HG02870 (cell line): ENCODE data around the gene STIP1.

Experiments used
- ATAC-seq: cut with Tn5 transposase; IDR thresholded peaks from one replicate; pipeline ENCODE4 v1.9.1; 2021; ENCODE audit warnings: mild to moderate bottlenecking, moderate library complexity; ENCODE audit not compliant: unreplicated experiment

Gene STIP1

DNA sequence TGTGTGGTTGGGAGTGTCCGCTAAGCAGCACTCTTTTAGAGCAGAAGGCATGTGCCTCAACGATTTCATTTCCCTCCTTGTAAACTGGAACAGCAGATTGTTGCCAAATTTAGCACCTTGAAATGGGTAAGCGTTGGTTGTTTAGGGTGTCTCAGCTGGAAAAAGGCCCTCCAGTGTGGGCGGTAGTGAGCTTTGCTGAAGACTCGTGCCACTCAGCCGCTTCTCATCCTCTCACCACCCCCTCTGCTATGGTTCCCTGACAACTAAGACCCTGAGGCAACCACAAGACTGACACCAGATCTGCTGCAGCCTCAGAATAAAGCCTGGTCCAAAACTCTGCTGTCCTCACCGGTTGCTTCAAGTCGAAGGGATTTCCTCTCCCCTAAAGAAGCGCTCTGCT lies 10.7 kb downstream of the STIP1 start:
- ATAC-seq, result no peak

DNA sequence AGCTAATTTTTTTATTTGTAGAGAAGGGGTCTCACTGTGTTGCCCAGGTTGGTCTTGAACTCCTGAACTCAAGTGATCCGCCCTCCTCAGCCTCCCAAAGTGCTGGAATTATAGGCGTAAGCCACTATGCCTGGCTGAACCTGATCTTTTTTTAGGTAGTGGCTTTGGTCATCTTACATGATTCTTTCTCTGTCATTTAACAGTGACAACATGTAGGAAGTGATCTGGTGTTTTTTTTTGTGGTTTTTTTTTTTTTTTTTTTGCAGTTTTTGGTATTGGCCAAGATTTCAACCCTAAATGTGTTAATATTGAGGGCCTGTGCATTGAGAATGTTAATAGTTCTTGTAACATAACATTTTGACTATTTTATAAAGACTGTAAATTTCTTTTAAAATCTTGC lies 12.5 kb downstream of the STIP1 start:
- ATAC-seq, result no peak

DNA sequence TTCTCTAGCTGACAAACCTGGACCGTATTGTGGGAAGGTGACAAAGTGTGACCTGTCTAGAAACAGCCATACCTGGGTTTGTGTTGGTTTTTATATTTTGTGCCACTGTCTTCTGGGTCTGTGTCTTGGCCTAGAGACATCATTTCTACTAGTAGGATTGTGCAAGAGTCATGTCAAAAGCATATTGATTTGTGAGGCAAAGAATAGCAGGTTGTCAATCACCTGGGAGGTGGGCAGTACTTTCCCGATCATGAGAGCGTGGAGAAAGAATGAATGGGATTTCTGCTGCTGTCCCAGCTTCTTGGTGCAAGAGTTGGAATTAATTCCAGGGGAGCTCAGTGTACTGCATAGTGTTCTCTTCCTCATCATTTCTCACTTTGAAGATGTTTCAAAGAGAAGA lies 15.6 kb downstream of the STIP1 start:
- ATAC-seq, result no peak

DNA sequence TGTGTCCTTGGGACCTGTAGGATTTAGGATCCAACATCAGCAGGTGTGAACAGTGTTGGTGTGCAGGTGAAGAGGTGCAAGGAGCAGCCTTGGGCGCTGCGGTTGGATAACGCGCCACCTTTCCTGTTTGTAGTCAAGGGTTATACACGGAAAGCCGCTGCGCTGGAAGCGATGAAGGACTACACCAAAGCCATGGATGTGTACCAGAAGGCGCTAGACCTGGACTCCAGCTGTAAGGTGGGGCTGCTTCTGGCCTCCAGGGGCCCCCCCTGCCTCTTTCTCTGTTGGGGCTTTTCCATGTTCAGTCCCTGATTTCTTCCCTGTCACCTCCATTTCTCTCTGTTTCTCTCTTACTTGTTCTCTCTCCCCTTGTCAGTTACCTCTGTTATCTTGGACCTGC lies 17.0 kb downstream of the STIP1 start:
- no peak for ATAC-seq

DNA sequence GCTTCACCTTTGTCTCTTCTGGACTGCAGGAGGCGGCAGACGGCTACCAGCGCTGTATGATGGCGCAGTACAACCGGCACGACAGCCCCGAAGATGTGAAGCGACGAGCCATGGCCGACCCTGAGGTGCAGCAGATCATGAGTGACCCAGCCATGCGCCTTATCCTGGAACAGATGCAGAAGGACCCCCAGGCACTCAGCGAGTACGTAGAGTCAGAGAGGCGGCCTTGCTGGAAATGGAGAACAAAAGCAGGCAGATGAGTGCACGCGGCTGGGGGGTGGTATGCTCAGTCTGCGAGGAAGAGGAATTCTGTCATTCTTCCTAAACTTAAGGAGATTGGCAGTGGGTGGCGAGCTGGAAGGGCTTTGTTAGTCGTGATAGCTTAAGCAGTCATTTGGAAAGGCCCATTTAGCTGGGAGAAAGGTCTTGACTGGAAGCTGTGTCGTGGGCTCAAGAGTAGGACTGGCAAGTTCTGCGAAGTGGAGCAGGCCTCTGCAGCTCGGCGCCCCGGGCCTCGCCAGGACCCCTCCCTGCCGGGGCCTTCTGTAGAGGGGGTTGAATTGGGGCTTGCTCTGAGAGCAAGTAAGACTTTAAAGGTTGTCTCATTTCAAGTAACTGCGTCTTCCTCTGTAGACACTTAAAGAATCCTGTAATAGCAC lies 17.6 kb downstream of the STIP1 start:
- ATAC-seq, result no peak

DNA sequence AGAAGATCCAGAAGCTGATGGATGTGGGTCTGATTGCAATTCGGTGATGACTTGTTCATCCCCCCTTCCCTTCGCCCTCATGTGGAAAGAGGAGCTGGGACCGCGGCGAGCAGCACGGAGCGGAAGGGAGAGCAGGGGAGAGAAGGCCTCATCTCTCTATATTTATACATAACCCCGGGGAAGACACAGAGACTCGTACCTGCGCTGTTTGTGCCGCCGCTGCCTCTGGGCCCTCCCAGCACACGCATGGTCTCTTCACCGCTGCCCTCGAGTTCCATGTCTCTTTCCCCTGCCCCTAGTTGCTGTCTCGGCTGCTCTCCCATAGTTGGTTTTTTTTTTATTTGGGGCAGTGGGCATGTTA lies 18.1 kb downstream of the STIP1 start:
- no peak for ATAC-seq

DNA sequence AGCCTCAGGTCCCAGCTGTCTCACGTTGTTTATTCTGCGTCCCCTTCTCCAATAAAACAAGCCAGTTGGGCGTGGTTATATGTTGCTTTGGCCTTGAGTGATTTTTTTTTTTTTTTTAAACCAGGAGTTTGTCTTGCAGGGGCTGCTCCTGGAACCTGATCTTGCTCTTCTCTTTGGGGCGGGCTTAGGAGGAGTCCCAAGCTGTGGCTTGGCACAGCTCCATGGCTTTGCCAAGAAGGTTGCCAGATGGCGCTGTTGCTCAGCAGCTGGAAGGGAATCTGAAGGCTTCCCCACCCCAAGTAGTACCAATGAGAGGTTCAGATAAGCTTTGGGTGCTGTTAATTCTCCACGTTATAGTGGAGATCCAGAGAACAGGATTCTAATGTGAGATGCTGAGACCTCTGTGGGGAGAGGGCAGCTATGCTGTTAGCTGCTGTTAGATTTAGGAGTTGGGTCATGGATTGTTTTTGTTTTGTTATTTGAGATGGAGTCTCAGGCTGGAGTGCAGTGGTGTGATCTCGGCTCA lies 18.6 kb downstream of the STIP1 start:
- ATAC-seq, result no peak

DNA sequence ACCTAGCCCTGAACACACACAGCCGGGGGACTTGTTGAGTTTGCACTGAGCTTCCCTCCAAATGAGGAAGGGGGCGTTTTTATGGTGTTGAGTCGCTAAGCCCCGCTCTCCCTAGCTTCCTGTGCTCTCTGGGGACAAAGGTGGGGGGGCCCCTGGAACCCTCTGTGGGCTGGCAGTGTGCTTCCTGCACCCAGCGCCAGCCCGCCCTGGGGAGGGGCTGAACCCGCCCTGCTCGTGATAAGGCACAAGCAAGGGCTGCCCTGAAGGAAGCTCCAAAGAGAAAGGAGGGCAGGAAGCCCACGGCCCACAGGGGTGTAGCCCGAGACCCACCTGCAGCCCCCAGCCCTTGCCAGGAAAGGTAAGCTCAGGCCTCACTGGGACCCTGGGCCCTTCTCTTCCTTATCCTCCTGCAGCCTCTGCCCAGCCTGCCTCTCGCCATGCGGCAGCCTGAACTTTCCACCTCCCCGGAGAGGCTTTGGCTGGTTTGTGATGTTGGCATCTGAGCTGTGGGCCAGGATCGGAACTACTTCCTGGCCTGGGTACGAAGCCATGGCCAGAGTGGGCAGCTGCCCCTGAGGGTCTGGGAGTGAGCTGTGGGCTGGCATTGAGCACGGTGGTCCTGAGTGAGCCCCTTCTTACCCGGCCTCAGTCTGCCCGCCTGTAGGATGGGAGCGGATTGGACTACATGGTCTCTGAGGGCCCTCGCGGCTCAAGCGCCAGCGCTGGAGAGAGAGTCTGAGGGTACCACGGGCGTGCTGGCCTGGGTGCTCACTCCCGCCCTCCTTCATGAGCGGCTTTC lies 20.7 kb downstream of the STIP1 start, which contains the start of gene FERMT3:
TSS of gene FERMT3 (plus strand) at position 265 of the 799 bp plus-strand sequence. CDS start 644 bp downstream, outside the sequence.
- ATAC-seq, result no peak

DNA sequence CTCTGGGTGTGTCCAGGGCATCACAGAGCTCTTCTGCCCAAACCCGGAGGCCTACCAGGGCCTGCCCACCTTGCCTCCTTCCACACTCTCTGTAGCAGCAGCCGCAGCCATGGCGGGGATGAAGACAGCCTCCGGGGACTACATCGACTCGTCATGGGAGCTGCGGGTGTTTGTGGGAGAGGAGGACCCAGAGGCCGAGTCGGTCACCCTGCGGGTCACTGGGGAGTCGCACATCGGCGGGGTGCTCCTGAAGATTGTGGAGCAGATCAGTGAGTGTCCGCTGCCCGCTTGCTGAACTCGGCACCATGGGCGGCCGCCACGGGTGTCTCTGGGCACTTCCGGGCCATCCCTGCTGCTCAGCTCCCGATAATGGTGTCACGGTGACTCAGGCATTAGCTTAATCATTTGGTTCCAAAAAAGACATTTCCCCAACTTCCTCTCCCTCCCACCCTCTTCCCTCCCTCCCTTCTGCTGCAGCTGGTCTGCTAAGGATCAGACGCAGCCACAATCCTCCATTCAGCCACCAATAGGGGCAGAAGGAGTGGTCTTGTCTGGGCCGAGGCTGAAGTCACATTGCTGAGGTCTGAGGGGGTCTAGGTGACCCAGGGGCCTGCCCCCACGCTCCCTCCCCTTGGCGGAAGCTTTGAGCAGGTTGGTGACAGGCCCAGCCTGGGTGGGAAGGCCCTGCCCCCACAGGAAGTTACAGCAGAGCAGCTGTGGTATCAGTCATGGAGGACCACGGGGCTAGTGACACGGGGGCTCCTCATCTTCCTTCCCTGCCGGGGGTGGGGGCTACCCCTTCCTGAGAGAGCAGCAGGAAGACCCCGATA lies 21.5 kb downstream of the STIP1 start:
- ATAC-seq, result peak; percentile 55

DNA sequence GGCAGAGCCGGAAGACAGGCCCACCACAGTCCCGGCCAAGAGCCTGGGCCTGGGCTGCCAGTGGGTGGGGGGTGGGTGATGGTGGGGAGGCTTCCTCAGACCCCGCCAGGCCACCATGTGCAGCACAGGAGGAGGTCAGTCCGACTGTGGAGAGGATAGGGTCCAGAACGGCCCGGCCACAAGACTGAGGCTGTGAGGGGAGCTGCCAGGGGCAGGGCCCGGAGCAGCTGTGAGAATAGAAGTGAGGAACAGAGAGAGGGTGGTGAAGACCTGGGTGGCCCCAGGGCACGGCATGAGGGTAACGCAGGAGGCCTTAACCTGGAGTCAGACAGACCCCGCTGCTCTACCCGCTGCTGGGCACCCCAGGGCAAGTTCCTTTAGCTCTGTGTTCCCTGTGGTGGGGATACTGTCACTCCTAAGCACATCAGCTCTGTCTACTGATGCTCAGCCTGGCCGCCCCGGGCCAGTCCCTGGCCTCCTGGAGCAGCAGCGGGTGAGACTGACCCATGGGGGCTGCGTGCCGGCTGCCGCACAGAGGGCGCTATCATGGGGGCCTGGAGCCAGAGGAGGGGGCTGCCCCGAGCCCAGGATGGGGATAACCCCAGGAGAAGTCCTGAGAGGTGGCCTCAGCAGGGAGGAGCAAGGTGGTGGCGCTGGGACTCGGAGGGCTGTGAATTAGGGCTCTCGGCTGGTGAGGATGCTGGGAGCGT lies 22.3 kb downstream of the STIP1 start:
- ATAC-seq, result no peak

DNA sequence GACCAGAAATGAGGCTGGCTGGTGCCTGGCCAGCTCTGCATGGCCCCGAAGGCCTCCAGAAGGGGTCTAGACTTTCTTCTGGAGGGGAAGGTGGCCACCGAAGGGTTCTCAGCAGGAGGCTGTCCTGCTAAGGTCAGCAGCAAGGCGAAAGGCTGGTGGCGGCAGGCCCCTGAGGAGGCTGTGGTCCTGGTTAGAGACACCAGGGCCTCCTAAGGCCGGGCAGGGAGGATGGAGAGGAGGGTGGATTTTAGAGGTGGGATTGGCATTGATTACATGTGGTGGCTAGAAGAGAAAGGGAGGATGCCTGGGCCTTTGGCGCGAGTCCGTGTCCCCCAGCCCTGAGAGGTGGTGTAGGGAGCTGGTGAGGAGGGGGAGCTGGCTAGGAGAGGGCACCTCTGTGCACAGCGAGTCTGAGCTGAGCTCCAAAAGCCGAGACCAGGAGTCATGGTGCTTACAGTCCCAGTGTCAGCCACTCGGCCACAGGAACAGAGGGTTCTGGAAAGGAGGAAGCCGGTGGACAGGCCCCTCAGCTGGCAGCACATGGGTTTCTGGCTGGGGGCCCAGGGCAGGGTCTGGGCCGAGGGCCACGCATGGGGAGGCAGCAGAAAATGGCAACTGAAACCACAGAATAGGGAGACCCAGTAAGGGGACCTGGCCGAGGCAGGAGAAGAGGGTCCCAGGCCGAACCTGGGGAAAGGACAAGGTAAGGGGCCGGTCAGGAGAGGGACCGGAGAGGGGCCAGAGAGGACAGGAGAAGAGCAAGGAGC lies 23.0 kb downstream of the STIP1 start:
- ATAC-seq, result no peak

DNA sequence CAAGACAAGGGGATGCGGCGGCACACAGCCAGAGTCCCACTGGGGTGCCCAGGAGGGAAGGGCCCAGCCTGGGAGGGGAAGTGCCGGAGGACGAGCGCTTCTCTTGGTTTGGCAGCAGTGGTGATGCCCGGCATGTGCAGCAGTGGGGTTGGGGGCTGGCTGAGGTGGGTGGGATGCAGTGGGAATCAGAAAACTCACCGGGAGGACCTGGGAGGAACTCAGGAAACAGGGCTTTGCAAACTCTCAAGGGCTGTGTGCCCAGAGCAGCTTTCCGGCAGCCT lies 23.5 kb downstream of the STIP1 start:
- ATAC-seq, result no peak

DNA sequence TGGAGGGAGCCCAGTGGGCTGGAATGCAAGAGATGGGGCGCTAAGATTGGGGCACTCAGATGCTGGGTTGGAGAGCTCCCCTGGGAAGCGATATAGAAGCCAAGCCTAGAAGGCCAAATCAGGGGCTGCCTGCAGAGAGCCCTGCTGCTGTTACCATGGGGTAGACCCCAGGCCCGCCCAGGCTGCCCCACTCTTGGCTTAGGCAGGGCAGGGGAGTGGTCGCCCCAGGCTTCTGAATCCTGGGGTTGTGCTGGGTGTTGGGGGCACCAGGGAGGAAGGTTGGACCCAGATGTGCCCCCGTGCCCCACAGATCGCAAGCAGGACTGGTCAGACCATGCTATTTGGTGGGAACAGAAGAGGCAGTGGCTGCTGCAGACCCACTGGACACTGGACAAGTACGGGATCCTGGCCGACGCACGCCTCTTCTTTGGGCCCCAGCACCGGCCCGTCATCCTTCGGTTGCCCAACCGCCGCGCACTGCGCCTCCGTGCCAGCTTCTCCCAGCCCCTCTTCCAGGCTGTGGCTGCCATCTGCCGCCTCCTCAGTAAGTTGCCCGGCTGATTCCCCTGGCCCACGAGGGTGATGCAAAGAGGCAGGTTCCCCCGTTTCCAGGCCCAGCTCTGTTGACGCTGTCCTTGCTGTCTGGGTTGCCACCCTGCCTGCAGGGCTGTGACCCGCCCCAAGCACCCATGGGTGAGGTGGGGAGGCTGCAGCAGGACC lies 24.5 kb downstream of the STIP1 start:
- no peak for ATAC-seq

DNA sequence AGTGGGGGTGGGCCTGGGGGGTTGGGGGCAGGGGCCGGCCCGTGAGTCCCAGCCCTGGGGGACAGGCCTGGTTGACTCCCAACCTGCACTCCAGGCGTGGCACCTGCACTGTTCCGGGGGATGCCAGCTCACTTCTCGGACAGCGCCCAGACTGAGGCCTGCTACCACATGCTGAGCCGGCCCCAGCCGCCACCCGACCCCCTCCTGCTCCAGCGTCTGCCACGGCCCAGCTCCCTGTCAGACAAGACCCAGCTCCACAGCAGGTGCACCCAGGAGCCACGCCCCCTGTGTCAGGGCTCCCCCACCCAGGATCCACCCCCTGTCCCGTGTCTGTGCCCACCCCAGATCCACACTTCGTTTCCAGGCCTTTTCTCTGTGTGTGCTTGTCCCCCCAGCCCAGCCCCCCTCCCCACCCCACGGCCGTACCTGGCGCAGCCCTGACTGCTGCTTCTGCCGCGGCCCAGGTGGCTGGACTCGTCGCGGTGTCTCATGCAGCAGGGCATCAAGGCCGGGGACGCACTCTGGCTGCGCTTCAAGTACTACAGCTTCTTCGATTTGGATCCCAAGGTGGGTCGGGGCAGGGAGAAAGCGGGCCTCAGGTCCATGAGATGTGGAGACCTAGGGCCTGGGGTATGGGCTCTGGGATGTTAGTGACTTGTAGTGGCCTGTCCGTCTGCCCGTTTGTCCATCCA lies 25.4 kb downstream of the STIP1 start:
- ATAC-seq, result no peak

DNA sequence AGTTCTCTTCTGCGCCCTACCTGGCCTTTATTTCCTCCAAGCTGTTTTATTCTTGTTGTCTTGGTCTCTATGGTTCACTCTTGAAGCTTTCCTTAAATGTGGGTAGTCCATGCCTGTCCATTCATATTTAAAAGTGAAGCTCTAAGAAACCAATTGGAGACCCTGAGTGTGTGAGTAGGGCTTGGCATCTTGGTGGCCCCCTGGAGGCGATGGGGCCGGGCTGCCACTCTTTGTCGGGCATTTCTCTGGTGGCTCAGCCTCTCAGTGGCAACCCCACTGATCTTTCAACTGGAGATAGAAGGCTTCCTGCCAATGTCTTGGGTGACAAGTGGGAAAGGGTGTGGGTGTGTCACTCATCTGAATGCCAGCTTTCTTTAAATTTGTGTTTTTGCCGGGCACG lies 30.9 kb downstream of the STIP1 start:
- ATAC-seq, result no peak

DNA sequence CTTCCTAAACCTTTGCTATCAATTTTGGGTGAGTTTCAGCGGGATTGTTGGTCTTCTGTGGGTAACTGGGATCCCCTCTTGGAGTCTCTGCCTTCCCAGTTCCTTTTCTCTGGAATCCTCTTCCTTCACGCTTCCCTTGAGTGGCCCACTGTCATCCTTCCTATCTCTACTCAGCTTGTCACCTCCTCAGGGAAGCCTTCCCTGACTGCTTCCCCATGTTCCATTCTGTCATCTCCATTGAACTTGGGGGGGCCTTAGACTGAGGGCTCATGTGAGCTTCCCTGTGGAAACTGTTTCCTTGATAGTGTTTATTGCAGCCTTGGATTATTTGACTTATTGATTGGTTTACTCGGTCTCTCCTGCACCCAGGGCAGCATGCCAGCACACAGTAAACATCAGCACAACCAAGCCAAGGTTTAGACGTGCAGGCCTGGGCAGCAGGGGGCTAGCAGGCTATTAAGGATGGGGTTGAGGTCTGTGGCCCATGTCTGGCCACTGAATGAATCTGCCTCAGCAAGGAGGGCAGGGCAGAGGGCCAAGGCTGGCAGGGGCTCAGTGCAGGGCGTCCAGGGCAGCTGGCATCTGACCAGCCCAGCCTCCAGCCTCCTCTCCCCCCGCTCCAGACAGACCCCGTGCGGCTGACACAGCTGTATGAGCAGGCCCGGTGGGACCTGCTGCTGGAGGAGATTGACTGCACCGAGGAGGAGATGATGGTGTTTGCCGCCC lies 32.8 kb downstream of the STIP1 start:
- ATAC-seq, result no peak

DNA sequence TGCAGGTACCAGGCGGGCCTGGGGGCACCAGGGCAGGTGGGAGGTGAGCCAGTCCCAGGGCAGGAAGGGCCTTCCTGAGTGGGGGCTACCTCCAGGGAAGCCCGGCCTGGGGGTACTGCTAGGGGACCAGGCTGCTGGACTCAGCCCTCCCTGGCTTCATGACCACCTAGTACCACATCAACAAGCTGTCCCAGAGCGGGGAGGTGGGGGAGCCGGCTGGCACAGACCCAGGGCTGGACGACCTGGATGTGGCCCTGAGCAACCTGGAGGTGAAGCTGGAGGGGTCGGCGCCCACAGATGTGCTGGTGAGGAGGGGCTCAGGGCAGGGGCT lies 33.3 kb downstream of the STIP1 start:
- no peak for ATAC-seq

DNA sequence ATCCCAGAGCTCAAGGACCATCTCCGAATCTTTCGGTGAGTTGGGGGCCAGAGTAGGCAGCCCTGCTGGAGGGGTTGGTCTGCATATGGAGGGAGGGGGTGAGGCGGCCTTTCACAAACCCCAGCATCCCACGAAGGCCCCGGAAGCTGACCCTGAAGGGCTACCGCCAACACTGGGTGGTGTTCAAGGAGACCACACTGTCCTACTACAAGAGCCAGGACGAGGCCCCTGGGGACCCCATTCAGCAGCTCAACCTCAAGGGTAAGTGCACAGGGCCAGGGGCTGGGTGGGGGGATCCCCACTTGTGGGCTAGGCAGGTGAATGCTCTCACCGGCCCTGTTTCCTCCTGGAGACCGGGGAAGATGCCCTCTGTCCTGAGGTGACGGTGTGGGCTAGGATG lies 33.8 kb downstream of the STIP1 start:
- no peak for ATAC-seq

DNA sequence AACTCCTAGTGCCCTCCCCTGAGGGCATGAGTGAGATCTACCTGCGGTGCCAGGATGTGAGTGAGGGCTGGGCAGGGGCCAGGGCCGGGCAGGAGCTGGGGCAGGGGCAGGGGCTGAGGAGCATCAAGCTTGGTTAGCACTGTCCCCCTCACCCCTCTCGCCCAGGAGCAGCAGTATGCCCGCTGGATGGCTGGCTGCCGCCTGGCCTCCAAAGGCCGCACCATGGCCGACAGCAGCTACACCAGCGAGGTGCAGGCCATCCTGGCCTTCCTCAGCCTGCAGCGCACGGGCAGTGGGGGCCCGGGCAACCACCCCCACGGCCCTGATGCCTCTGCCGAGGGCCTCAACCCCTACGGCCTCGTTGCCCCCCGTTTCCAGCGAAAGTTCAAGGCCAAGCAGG lies 34.3 kb downstream of the STIP1 start:
- ATAC-seq, result no peak
